HTERT RPE-1 (cell line): Measurements from ENCODE around the gene PALM.
"Not testable (repeated sequence)": the region's sequence is repeated elsewhere in the genome, so short reads cannot be mapped to it uniquely, and the experiment has no call there.

Source experiments
- in situ Hi-C: fragments of 300-500 bp; cut with MboI; formaldehyde crosslinking; loops from 4 replicates; pipeline ENCODE4 v1.14.3; 2020; ENCODE audit warnings: low sequenced_read_pairs

Gene PALM

GRCh38 chr19:678791-679388 lies 29.8 kb upstream of the PALM start:
- in situ Hi-C loops = no loop called here

DNA sequence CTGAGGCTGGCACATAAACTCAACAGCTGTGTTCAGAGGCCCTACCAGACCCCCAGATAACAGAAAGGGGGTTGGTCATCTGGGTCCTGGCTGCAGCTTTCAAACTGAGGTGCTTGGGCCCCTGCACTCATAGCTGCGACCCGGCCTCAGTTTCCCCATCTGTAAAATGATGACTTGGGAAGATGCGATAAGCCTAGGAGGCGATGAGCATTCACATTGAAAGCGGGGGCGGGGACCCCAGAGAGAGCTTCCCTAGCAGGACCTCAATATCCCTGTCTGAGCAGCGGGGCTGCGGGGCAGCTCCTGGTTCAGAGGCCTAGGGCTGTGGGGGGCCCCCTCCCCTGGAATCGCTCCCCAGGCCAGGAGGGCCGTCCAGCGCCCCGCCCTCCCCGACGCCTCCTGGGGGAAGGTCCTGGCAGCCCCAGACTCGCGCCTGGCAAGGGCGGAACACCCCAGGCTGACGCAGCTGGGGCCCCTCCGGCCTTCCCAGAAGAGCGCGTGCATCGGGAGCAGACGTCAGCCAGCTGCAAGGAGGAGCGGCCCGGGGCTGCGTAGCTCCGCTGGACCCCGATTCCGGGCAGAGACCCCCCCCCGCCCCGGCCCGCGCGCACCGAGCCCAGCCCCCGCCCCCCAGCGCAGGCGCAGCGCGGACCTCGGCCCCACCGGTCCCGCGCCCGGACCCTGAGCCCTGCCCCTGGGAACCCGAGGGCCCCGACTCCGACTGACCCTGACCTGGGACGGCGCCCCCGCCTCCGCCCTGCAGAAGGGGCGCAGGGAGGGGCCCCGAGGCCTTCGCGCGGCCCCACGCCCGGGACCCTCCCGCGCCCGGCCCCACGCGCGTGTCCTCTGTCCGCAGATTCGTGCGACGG lies 29.1 kb upstream of the PALM start:
- in situ Hi-C loops = no loop called here

- in situ Hi-C loops = no loop called here
Measured at GRCh38 chr19:680287-681028, 28.3 kb upstream of the PALM start.

GRCh38 chr19:681029-682019 lies 27.4 kb upstream of the PALM start:
- in situ Hi-C loops = no loop called here

GRCh38 chr19:682678-683320 lies 25.9 kb upstream of the PALM start:
- in situ Hi-C loops = no loop called here

- in situ Hi-C loops = no loop called here
Measured at GRCh38 chr19:685454-685931, 23.2 kb upstream of the PALM start.

- in situ Hi-C loops = no loop called here
Measured at GRCh38 chr19:686589-687297, 22.0 kb upstream of the PALM start.

GRCh38 chr19:687569-688166 lies 21.1 kb upstream of the PALM start:
- in situ Hi-C loops = no loop called here

DNA sequence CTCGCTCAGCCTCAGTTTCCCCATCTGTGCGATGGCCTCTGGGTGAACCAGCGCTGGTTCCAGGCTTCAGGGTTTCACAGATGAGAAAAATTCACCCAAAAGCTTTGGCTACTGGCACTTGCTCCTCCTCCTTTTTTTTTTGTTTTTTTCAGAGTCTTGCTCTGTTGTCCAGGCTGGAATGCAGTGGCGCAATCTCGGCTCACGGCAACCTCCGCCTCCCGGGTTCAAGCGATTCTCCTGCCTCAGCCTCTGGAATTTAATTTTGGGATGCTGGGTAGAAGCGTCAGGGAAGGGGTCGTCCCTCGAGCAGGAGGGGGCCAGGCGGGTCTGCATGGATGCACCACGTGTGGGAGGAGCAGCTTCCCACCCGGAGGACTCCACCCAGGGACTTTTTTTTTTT lies 20.5 kb upstream of the PALM start:
- in situ Hi-C loops = no loop called here

DNA sequence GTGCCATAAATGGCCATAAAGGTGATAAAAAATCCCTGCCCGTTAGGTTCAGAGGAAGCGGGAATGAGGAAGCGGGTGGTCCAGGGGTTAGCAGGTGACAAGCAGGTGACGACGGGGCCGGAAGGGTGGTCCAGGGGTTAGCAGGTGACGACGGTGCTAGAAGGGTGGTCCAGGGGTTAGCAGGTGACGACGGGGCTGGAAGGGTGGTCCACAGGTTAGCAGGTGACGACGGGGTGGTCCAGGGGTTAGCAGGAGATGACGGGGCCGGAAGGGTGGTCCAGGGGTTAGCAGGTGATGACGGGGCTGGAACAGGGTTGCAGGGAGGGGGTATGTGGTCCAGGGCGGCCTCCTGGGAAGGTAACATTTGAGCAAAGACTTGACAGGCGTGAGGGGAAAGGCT lies 19.7 kb upstream of the PALM start:
- in situ Hi-C loops = no loop called here

GRCh38 chr19:690203-690602 lies 18.5 kb upstream of the PALM start:
- in situ Hi-C loops = no loop called here

DNA sequence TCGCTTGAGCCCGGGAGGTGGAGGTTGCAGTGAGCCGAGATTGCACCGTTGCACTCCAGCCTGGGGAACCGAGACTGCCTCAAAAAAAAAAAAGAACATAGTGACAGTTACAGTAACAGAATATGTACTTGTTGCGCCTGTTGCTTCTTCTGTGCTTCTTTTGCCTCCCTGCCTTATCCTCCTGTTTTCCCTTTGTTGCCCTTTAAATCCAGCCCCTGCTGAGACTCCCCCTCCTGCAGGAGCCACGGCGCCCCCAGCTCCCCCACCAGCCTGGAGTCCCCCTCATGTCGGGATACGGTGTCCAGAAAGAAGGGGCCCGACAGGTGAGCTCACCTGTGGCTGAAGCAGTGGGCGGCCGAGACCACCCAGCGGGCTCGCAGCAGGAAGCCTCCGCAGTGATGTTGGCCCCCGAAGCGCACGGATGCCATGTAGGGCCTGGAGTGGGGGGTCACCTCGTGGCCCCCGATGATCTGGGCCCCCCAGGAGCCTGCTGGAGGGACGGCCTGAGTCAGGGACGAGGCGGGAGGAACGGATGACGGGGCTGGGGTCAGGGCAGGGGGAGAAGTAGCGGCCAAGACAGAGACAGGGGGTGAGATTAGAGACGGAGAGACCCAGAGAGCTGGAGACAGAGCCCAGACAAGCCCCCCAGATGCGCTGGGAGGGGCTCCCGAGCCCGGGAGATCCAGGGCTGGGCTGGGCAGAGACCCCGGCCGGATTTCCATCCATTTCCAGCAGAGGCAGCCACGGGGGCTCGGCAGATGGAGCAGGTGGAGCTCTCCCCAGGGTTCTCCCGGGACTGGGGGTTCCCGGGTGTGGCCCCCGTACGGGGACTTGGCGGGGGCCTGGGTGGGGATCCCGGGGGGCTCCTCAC lies 14.0 kb upstream of the PALM start:
- in situ Hi-C loops = no loop called here

GRCh38 chr19:695352-695949 lies 13.3 kb upstream of the PALM start, which contains the start of gene PRSS57:
PRSS57 (minus strand) TSS chr19:695452; CDS start chr19:695430, 22 bp downstream.
- in situ Hi-C loops = no loop called here

DNA sequence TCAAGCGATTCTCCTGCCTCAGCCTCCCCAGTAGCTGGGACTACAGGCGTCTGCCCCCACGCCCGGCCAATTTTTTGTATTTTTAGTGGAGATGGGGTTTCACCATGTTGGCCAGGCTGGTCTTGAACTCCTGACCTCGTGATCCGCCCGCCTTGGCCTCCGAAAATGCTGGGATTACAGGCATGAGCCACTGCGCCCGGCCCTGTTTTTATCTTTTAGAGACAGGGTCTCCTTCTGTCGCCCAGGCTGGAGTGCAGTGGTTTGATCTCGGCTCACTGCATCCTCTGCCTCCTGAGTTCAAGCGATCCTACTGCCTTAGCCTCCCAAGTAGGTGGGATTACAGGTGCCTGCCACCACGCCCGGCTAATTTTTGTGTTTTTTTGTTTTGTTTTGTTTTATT lies 10.2 kb upstream of the PALM start:
- in situ Hi-C loops = not testable (repeated sequence)

GRCh38 chr19:699885-700284 lies 8.8 kb upstream of the PALM start:
- in situ Hi-C loops = not testable (repeated sequence)

- in situ Hi-C loops = not testable (repeated sequence)
Measured at GRCh38 chr19:702847-703246, 5.9 kb upstream of the PALM start.

- in situ Hi-C loops = no loop called here
Measured at GRCh38 chr19:703329-703650, 5.4 kb upstream of the PALM start.
